PFSK-1 (cell line): ENCODE data around the gene NPSR1.

Source experiments
- POLR2AphosphoS5 ChIP-seq: IDR thresholded peaks from 2 replicates; pipeline ENCODE4 v1.6.1; 2012; ENCODE audit warnings: low read depth, mild to moderate bottlenecking, control low read depth, low read length, moderate library complexity
- TAF1 ChIP-seq: IDR thresholded peaks from 2 replicates; pipeline ENCODE4 v1.6.1; 2012; ENCODE audit warnings: low read length, control low read depth, borderline replicate concordance; ENCODE audit not compliant: insufficient read depth

DNA sequence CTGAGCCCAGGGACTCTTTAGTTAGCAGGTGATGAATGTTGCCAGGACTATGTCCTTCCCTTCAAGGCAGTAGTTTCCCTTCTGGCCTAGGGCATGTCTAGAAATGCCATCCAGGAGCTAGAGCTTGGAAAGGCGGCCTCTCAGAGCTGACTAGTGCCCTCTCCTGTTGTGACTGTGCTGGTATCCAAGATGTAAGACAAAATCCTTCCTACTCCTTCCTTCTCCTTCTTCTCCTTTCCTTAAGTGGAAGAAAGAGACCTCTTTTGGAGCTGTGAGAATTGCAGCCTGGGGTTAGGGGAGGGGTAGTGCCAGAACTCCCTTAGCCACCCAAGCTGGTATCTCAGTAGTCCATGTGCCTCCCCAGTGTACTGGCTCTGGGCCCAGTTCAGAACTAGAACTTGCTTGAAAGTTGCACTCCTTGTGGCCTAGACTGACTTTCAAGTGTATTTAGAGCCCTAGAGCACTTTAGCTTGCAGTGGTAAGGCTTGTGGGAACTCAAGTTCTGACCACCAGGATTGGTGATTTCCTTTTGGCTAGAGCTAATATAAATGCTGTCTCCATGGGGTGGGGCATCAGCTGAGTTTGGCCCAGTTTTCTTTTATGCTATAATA is 118.8 kb downstream of the NPSR1 start:
- TF ChIP-seq POLR2AphosphoS5 = no peak
- no peak for TF ChIP-seq TAF1
